HCEC 1CT (cell line): Measurements from ENCODE around the gene RASGRF2.
A peak's percentile ranks its signal among the peaks of the same experiment; 100 is the strongest.
"Not testable (repeated sequence)": the region's sequence is repeated elsewhere in the genome, so short reads cannot be mapped to it uniquely, and the experiment has no call there.

ENCODE experiments used
- DNase-seq: peaks from one replicate; pipeline ENCODE4 v3.0.0-alpha.2; 2017

Gene RASGRF2

GRCh38 chr5:81078930-81079329 is 118.8 kb downstream of the RASGRF2 start:
- no peak for DNase-seq

GRCh38 chr5:81080809-81081460 is 120.8 kb downstream of the RASGRF2 start:
- DNase-seq = no peak

- DNase-seq = no peak
Measured at GRCh38 chr5:81081461-81081835, 121.3 kb downstream of the RASGRF2 start.

- DNase-seq = no peak
Measured at GRCh38 chr5:81086881-81087281, 126.7 kb downstream of the RASGRF2 start.

GRCh38 chr5:81091199-81091598 is 131.0 kb downstream of the RASGRF2 start:
- no peak for DNase-seq

GRCh38 chr5:81093536-81094196 is 133.5 kb downstream of the RASGRF2 start:
- no peak for DNase-seq

GRCh38 chr5:81095835-81096234 is 135.7 kb downstream of the RASGRF2 start:
- DNase-seq = no peak

GRCh38 chr5:81097713-81098112 is 137.6 kb downstream of the RASGRF2 start:
- peak; percentile 23 for DNase-seq

- no peak for DNase-seq
Measured at GRCh38 chr5:81105261-81105877, 145.2 kb downstream of the RASGRF2 start.

GRCh38 chr5:81115261-81115660 is 155.1 kb downstream of the RASGRF2 start:
- no peak for DNase-seq

GRCh38 chr5:81117566-81117965 is 157.4 kb downstream of the RASGRF2 start:
- no peak for DNase-seq

- no peak for DNase-seq
Measured at GRCh38 chr5:81121273-81121672, 161.1 kb downstream of the RASGRF2 start.

- no peak for DNase-seq
Measured at GRCh38 chr5:81121836-81122630, 161.9 kb downstream of the RASGRF2 start.

- not testable (repeated sequence) for DNase-seq
Measured at GRCh38 chr5:81124689-81125088, 164.5 kb downstream of the RASGRF2 start.

- DNase-seq = no peak
Measured at GRCh38 chr5:81125959-81126358, 165.8 kb downstream of the RASGRF2 start.

- DNase-seq = no peak
Measured at GRCh38 chr5:81128416-81128815, 168.3 kb downstream of the RASGRF2 start.

GRCh38 chr5:81132381-81132780 is 172.2 kb downstream of the RASGRF2 start:
- no peak for DNase-seq

GRCh38 chr5:81134066-81134465 is 173.9 kb downstream of the RASGRF2 start:
- no peak for DNase-seq

GRCh38 chr5:81134566-81134965 is 174.4 kb downstream of the RASGRF2 start:
- DNase-seq = no peak

GRCh38 chr5:81136557-81136956 is 176.4 kb downstream of the RASGRF2 start:
- no peak for DNase-seq

- DNase-seq = no peak
Measured at GRCh38 chr5:81137833-81138232, 177.7 kb downstream of the RASGRF2 start.

GRCh38 chr5:81140441-81140840 is 180.3 kb downstream of the RASGRF2 start:
- DNase-seq = no peak

- peak; percentile 57 for DNase-seq
Measured at GRCh38 chr5:81140943-81141342, 180.8 kb downstream of the RASGRF2 start.

GRCh38 chr5:81142108-81142507 is 181.9 kb downstream of the RASGRF2 start:
- DNase-seq = no peak
